ENCODE results near the gene S100A3.
"Not testable (repeated sequence)": the region's sequence is repeated elsewhere in the genome, so short reads cannot be mapped to it uniquely, and the experiment has no call there.

The S100A3 gene

GRCh38 chr1:153570874-153571273 is 21.8 kb upstream of the S100A3 start:
- Histone ChIP-seq H3K27ac (ENCODE audit: low read depth in 2 of 2, low read length in 2 of 2) (no peak overlapping the region), H3K9ac (ENCODE audit: low read depth in 1 of 2, low read length in 2 of 2) (no peak overlapping the region), H3K9me3 (ENCODE audit: control insufficient read depth in 2 of 2, low read length in 2 of 2) (no peaks in the 10 kb centered on the region), H3K4me1 (ENCODE audit: control insufficient read depth in 2 of 2, insufficient read depth in 2 of 2, low read length in 2 of 2) (peaks cover 27 to 37% of the 10 kb centered on the region in 2 donors), H3K27me3 (ENCODE audit: control insufficient read depth in 2 of 2, insufficient read depth in 2 of 2, low read length in 2 of 2) (no peaks in the 10 kb centered on the region), H3K4me3 (ENCODE audit: low read length in 2 of 2) (no peak overlapping the region), H3K36me3 (ENCODE audit: control insufficient read depth in 2 of 2, insufficient read depth in 2 of 2, low read length in 2 of 2) (no peaks in the 10 kb centered on the region)

GRCh38 chr1:153569465-153569864 is 20.4 kb upstream of the S100A3 start:
- Histone ChIP-seq H3K27me3 (ENCODE audit: control insufficient read depth in 2 of 2, insufficient read depth in 2 of 2, low read length in 2 of 2) (no peaks in the 10 kb centered on the region), H3K27ac (ENCODE audit: low read depth in 2 of 2, low read length in 2 of 2) (no peak overlapping the region), H3K4me3 (ENCODE audit: low read length in 2 of 2) (no peak overlapping the region), H3K9ac (ENCODE audit: low read depth in 1 of 2, low read length in 2 of 2) (no peak overlapping the region), H3K9me3 (ENCODE audit: control insufficient read depth in 2 of 2, low read length in 2 of 2) (no peaks in the 10 kb centered on the region), H3K36me3 (ENCODE audit: control insufficient read depth in 2 of 2, insufficient read depth in 2 of 2, low read length in 2 of 2) (no peaks in the 10 kb centered on the region), H3K4me1 (ENCODE audit: control insufficient read depth in 2 of 2, insufficient read depth in 2 of 2, low read length in 2 of 2) (peaks cover 34 to 44% of the 10 kb centered on the region in 2 donors)

GRCh38 chr1:153568367-153569099 is 19.5 kb upstream of the S100A3 start:
- Histone ChIP-seq H3K9me3 (ENCODE audit: control insufficient read depth in 2 of 2, low read length in 2 of 2) (no peaks in the 10 kb centered on the region), H3K4me1 (ENCODE audit: control insufficient read depth in 2 of 2, insufficient read depth in 2 of 2, low read length in 2 of 2) (peaks cover 34 to 44% of the 10 kb centered on the region in 2 donors), H3K9ac (ENCODE audit: low read depth in 1 of 2, low read length in 2 of 2) (peak overlapping the region; percentile 47 to 70), H3K4me3 (ENCODE audit: low read length in 2 of 2) (peak overlapping the region; percentile 54 to 71), H3K27ac (ENCODE audit: low read depth in 2 of 2, low read length in 2 of 2) (peak overlapping the region; percentile 69 to 75), H3K36me3 (ENCODE audit: control insufficient read depth in 2 of 2, insufficient read depth in 2 of 2, low read length in 2 of 2) (no peaks in the 10 kb centered on the region), H3K27me3 (ENCODE audit: control insufficient read depth in 2 of 2, insufficient read depth in 2 of 2, low read length in 2 of 2) (no peaks in the 10 kb centered on the region)

GRCh38 chr1:153567621-153568366 is 18.7 kb upstream of the S100A3 start:
- Histone ChIP-seq H3K4me1 (ENCODE audit: control insufficient read depth in 2 of 2, insufficient read depth in 2 of 2, low read length in 2 of 2) (peaks cover 34 to 44% of the 10 kb centered on the region in 2 donors), H3K9me3 (ENCODE audit: control insufficient read depth in 2 of 2, low read length in 2 of 2) (no peaks in the 10 kb centered on the region), H3K4me3 (ENCODE audit: low read length in 2 of 2) (peak overlapping the region; percentile 54 to 71), H3K27ac (ENCODE audit: low read depth in 2 of 2, low read length in 2 of 2) (peak overlapping the region; percentile 69 to 75), H3K9ac (ENCODE audit: low read depth in 1 of 2, low read length in 2 of 2) (peak overlapping the region; percentile 47 to 70), H3K36me3 (ENCODE audit: control insufficient read depth in 2 of 2, insufficient read depth in 2 of 2, low read length in 2 of 2) (no peaks in the 10 kb centered on the region), H3K27me3 (ENCODE audit: control insufficient read depth in 2 of 2, insufficient read depth in 2 of 2, low read length in 2 of 2) (no peaks in the 10 kb centered on the region)

- H3K4me3 ChIP-seq (ENCODE audit: low read length in 2 of 2): peak overlapping the region; percentile 28 to 31
- peaks cover 34 to 41% of the 10 kb centered on the region in 2 donors for H3K4me1 ChIP-seq (ENCODE audit: control insufficient read depth in 2 of 2, insufficient read depth in 2 of 2, low read length in 2 of 2)
- H3K9me3 ChIP-seq (ENCODE audit: control insufficient read depth in 2 of 2, low read length in 2 of 2): no peaks in the 10 kb centered on the region
- H3K27ac ChIP-seq (ENCODE audit: low read depth in 2 of 2, low read length in 2 of 2): peak overlapping the region; percentile 98
- H3K27me3 ChIP-seq (ENCODE audit: control insufficient read depth in 2 of 2, insufficient read depth in 2 of 2, low read length in 2 of 2): no peaks in the 10 kb centered on the region
- peak overlapping the region; percentile 76 to 90 for H3K9ac ChIP-seq (ENCODE audit: low read depth in 1 of 2, low read length in 2 of 2)
- no peaks in the 10 kb centered on the region for H3K36me3 ChIP-seq (ENCODE audit: control insufficient read depth in 2 of 2, insufficient read depth in 2 of 2, low read length in 2 of 2)
Measured at GRCh38 chr1:153566414-153567371, 17.6 kb upstream of the S100A3 start.

- no peaks in the 10 kb centered on the region for H3K9me3 ChIP-seq (ENCODE audit: control insufficient read depth in 2 of 2, low read length in 2 of 2)
- H3K4me3 ChIP-seq (ENCODE audit: low read length in 2 of 2): peak within 1 kb of the TSS; percentile 31 to 34
- peaks cover 34 to 38% of the 10 kb centered on the region in 2 donors for H3K4me1 ChIP-seq (ENCODE audit: control insufficient read depth in 2 of 2, insufficient read depth in 2 of 2, low read length in 2 of 2)
- H3K27me3 ChIP-seq (ENCODE audit: control insufficient read depth in 2 of 2, insufficient read depth in 2 of 2, low read length in 2 of 2): no peaks in the 10 kb centered on the region
- no peaks in the 10 kb centered on the region for H3K36me3 ChIP-seq (ENCODE audit: control insufficient read depth in 2 of 2, insufficient read depth in 2 of 2, low read length in 2 of 2)
- peak within 1 kb of the TSS; percentile 98 for H3K27ac ChIP-seq (ENCODE audit: low read depth in 2 of 2, low read length in 2 of 2)
- H3K9ac ChIP-seq (ENCODE audit: low read depth in 1 of 2, low read length in 2 of 2): peak within 1 kb of the TSS; percentile 76 to 90
Measured at GRCh38 chr1:153565529-153566374, 16.7 kb upstream of the S100A3 start, which contains the start of gene S100A2. S100A2 (minus strand) TSS chr1:153565844; CDS start chr1:153563877, 1,967 bp downstream.

GRCh38 chr1:153563991-153564390 is 14.9 kb upstream of the S100A3 start:
- no peak overlapping the region for H3K9ac ChIP-seq (ENCODE audit: low read depth in 1 of 2, low read length in 2 of 2)

GRCh38 chr1:153563483-153563901 is 14.4 kb upstream of the S100A3 start:
- H3K9me3 ChIP-seq (ENCODE audit: control insufficient read depth in 2 of 2, low read length in 2 of 2): no peaks in the 10 kb centered on the region
- H3K36me3 ChIP-seq (ENCODE audit: control insufficient read depth in 2 of 2, insufficient read depth in 2 of 2, low read length in 2 of 2): no peaks in the 10 kb centered on the region
- H3K4me1 ChIP-seq (ENCODE audit: control insufficient read depth in 2 of 2, insufficient read depth in 2 of 2, low read length in 2 of 2): peaks cover 31 to 32% of the 10 kb centered on the region in 2 donors
- H3K9ac ChIP-seq (ENCODE audit: low read depth in 1 of 2, low read length in 2 of 2): no peak overlapping the region
- no peaks in the 10 kb centered on the region for H3K27me3 ChIP-seq (ENCODE audit: control insufficient read depth in 2 of 2, insufficient read depth in 2 of 2, low read length in 2 of 2)
- H3K27ac ChIP-seq (ENCODE audit: low read depth in 2 of 2, low read length in 2 of 2): no peak overlapping the region
- no peak overlapping the region for H3K4me3 ChIP-seq (ENCODE audit: low read length in 2 of 2)

More at GRCh38 chr1:153563991-153564390, 14.9 kb upstream of the S100A3 start:
- no peaks in the 10 kb centered on the region for H3K27me3 ChIP-seq (ENCODE audit: control insufficient read depth in 2 of 2, insufficient read depth in 2 of 2, low read length in 2 of 2)
- peaks cover 34 to 37% of the 10 kb centered on the region in 2 donors for H3K4me1 ChIP-seq (ENCODE audit: control insufficient read depth in 2 of 2, insufficient read depth in 2 of 2, low read length in 2 of 2)
- no peak overlapping the region for H3K4me3 ChIP-seq (ENCODE audit: low read length in 2 of 2)
- H3K27ac ChIP-seq (ENCODE audit: low read depth in 2 of 2, low read length in 2 of 2): no peak overlapping the region
- no peaks in the 10 kb centered on the region for H3K9me3 ChIP-seq (ENCODE audit: control insufficient read depth in 2 of 2, low read length in 2 of 2)
- H3K36me3 ChIP-seq (ENCODE audit: control insufficient read depth in 2 of 2, insufficient read depth in 2 of 2, low read length in 2 of 2): no peaks in the 10 kb centered on the region

GRCh38 chr1:153562021-153562420 is 13.0 kb upstream of the S100A3 start:
- H3K36me3 ChIP-seq (ENCODE audit: control insufficient read depth in 2 of 2, insufficient read depth in 2 of 2, low read length in 2 of 2); H3K4me3 ChIP-seq (ENCODE audit: low read length in 2 of 2); H3K27ac ChIP-seq (ENCODE audit: low read depth in 2 of 2, low read length in 2 of 2); H3K9ac ChIP-seq (ENCODE audit: low read depth in 1 of 2, low read length in 2 of 2); H3K27me3 ChIP-seq (ENCODE audit: control insufficient read depth in 2 of 2, insufficient read depth in 2 of 2, low read length in 2 of 2); H3K9me3 ChIP-seq (ENCODE audit: control insufficient read depth in 2 of 2, low read length in 2 of 2): not testable (repeated sequence)
- H3K4me1 ChIP-seq (ENCODE audit: control insufficient read depth in 2 of 2, insufficient read depth in 2 of 2, low read length in 2 of 2): peaks cover 19% of the 10 kb centered on the region in 2 donors

Measured in mucosa of rectum (tissue), 2 donors.